Mucosa of rectum (tissue), 2 donors: ENCODE measurements around the gene EHMT2.
"Not testable (repeated sequence)": the region's sequence is repeated elsewhere in the genome, so short reads cannot be mapped to it uniquely, and the experiment has no call there.

Source experiments
- H3K27ac ChIP-seq, 2 donors: one replicate each; pipeline ENCODE4 v1.7.0; 2013; ENCODE audit warnings: inconsistent platforms in 2 of 2, low read depth in 2 of 2, low read length in 2 of 2
- H3K27me3 ChIP-seq, 2 donors: one replicate each; pipeline ENCODE4 v1.7.0; 2013; ENCODE audit warnings: low read length in 2 of 2; ENCODE audit not compliant: control insufficient read depth in 2 of 2, insufficient read depth in 2 of 2
- H3K36me3 ChIP-seq, 2 donors: one replicate each; pipeline ENCODE4 v1.7.0; 2013; ENCODE audit warnings: low read length in 2 of 2; ENCODE audit not compliant: control insufficient read depth in 2 of 2, insufficient read depth in 2 of 2
- H3K4me1 ChIP-seq, 2 donors: one replicate each; pipeline ENCODE4 v1.7.0; 2013; ENCODE audit warnings: low read length in 2 of 2, mild to moderate bottlenecking in 1 of 2; ENCODE audit not compliant: control insufficient read depth in 2 of 2, insufficient read depth in 2 of 2
- H3K4me3 ChIP-seq, 2 donors: one replicate each; pipeline ENCODE4 v1.7.0; 2013; ENCODE audit warnings: low read length in 2 of 2
- H3K9ac ChIP-seq, 2 donors: one replicate each; pipeline ENCODE4 v1.7.0; 2013; ENCODE audit warnings: low read length in 2 of 2, low read depth in 1 of 2, mild to moderate bottlenecking in 1 of 2
- H3K9me3 ChIP-seq, 2 donors: one replicate each; pipeline ENCODE4 v1.7.0; 2013; ENCODE audit warnings: low read length in 2 of 2; ENCODE audit not compliant: control insufficient read depth in 2 of 2
- donor health status: healthy.
- donor health status: Normal muscosa, but diverticular disease.

The EHMT2 gene

GRCh38 chr6:31933537-31933936 lies 36.0 kb upstream of the EHMT2 start:
- Histone ChIP-seq H3K4me1 (no peaks in the 10 kb centered on the region), H3K4me3 (no peak overlapping the region), H3K27ac (no peak overlapping the region), H3K27me3 (no peaks in the 10 kb centered on the region), H3K9me3 (no peaks in the 10 kb centered on the region), H3K36me3 (no peaks in the 10 kb centered on the region), H3K9ac (no peak overlapping the region)

GRCh38 chr6:31932137-31932536 lies 34.6 kb upstream of the EHMT2 start:
- not testable (repeated sequence) for H3K4me3 ChIP-seq, H3K9ac ChIP-seq, H3K4me1 ChIP-seq, H3K9me3 ChIP-seq, H3K27ac ChIP-seq, H3K36me3 ChIP-seq, H3K27me3 ChIP-seq

DNA sequence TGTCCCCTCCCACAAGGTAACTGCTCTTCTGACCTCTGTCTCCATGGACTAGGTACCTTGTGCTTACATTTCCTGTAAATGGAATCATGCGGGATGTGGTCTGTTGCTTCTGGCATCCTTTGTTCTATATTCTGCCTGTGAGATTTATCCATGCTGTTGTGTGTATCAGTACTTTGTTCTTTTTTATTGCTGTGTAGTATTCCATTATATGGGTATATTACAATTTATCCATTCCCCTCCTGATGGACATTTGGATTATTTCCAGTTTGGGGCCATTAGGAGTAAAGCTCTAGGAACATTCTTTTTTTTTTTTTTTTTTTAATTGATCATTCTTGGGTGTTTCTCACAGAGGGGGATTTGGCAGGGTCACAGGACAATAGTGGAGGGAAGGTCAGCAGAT lies 33.5 kb upstream of the EHMT2 start:
- Histone ChIP-seq H3K27me3 (no peaks in the 10 kb centered on the region), H3K4me3 (no peak overlapping the region), H3K27ac (no peak overlapping the region)

DNA sequence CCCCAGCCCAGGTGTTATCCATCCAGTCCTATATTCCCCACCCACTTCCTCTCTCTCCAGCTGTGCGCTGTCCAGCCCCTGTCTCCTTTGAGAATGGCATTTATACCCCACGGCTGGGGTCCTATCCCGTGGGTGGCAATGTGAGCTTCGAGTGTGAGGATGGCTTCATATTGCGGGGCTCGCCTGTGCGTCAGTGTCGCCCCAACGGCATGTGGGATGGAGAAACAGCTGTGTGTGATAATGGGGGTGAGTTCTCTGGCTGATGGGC lies 31.1 kb upstream of the EHMT2 start:
- no peaks in the 10 kb centered on the region for H3K36me3 ChIP-seq
- no peaks in the 10 kb centered on the region for H3K4me1 ChIP-seq
- H3K9ac ChIP-seq: no peak overlapping the region
- H3K9me3 ChIP-seq: no peaks in the 10 kb centered on the region
- no peaks in the 10 kb centered on the region for H3K27me3 ChIP-seq
- H3K4me3 ChIP-seq: peak overlapping the region in 1 of 2 donors; percentile 63
- H3K27ac ChIP-seq: no peak overlapping the region

More for the DNA sequence above, 33.5 kb upstream of the EHMT2 start:
- H3K9ac ChIP-seq: no peak overlapping the region
- H3K4me1 ChIP-seq: no peaks in the 10 kb centered on the region
- no peaks in the 10 kb centered on the region for H3K36me3 ChIP-seq
- H3K9me3 ChIP-seq: no peaks in the 10 kb centered on the region

DNA sequence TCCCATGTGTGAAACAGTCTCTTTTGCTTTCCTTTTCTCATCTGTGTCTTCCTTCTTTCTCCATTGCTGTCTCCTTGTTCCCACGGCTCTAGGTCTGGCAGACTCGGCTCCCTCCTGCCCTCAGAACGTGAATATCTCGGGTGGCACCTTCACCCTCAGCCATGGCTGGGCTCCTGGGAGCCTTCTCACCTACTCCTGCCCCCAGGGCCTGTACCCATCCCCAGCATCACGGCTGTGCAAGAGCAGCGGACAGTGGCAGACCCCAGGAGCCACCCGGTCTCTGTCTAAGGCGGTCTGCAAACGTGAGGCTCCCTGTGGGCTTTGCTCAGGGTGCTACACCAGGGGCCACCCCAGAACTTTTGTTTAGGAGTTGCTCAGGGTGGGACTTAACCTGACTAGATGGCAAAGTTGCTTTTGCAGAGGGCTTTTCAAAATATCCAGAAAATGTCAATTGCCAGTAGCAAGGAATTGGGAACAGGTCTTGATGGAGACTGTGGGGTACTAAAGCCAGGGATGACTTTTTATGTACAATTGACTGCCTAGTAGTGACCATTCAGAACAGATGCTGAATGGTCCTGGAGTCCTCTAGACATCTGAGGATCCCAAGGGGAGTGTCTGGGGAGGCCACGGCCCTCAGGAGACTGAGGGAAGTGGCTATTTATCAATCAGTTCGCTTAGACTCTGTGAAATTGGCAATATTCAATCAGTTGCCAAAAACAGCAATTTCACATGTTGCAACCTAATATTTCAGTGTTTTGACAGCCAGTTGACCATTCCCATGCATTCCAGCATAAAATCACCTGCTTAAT lies 30.6 kb upstream of the EHMT2 start:
- Histone ChIP-seq H3K4me3 (peak overlapping the region; percentile 46 to 63), H3K27me3 (no peaks in the 10 kb centered on the region), H3K36me3 (no peaks in the 10 kb centered on the region), H3K4me1 (no peaks in the 10 kb centered on the region), H3K27ac (peak overlapping the region; percentile 13 to 17), H3K9me3 (no peaks in the 10 kb centered on the region), H3K9ac (peak overlapping the region; percentile 45 to 53)

DNA sequence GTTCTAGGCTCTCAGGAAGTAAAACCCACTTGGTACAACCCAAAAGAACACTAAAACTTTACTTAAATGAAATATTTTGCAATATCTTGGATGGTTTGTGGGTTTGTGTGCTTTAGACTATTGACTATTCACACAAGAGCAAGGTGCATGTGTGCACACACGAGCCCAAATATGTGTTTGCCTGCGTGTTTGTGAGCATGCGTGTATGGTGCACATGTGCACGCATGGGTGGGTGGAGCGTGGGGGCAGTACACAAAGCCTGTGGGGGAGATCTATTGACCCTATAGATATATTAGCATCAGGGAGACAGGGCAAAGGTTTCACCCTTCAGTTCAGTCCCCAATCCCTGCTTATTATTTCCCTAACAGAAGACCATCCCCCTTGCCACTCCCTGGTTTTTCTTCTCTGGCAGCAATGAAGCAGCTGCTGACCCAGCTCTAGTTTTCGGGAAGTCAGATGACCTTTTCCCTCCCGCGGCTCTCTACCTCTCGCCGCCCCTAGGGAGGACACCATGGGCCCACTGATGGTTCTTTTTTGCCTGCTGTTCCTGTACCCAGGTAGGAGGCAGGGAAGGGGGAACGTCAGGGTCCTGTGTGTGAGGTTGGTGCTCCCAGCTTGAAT lies 29.9 kb upstream of the EHMT2 start, which contains the start of gene C2:
Gene C2 (plus strand): TSS at position 476 of the 621 bp plus-strand sequence. CDS start 36 bp downstream, at position 512.
- peak within 1 kb of the TSS; percentile 45 to 53 for H3K9ac ChIP-seq
- peak within 1 kb of the TSS; percentile 13 to 17 for H3K27ac ChIP-seq
- H3K4me3 ChIP-seq: peak within 1 kb of the TSS; percentile 46 to 63
- no peaks in the 10 kb centered on the region for H3K27me3 ChIP-seq
- no peaks in the 10 kb centered on the region for H3K9me3 ChIP-seq
- no peaks in the 10 kb centered on the region for H3K36me3 ChIP-seq
- no peaks in the 10 kb centered on the region for H3K4me1 ChIP-seq

DNA sequence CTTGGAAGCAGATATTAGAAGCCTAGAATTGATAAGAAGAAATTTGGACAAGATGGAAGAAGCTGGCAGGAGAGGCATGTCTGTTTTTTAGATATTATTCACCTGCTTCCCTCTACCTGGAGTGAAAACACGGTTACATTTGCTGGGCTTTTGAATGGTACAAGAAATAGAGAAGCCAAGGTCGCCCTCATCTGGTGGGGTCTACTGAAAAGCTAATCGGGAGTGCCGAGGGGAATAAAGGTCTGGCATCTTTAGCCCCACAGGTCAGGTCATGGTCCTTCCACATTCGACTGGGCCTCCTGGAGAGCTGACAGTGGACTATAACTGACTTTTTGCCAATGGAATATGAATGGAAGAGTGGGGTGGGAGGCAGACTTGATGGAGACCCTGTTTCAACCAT lies 25.4 kb upstream of the EHMT2 start:
- Histone ChIP-seq H3K4me3 (no peak overlapping the region), H3K9ac (no peak overlapping the region), H3K27ac (no peak overlapping the region)

GRCh38 chr6:31920811-31921210 lies 23.3 kb upstream of the EHMT2 start:
- Histone ChIP-seq H3K27ac (no peak overlapping the region), H3K4me1 (no peaks in the 10 kb centered on the region), H3K9me3 (no peaks in the 10 kb centered on the region), H3K4me3 (no peak overlapping the region), H3K27me3 (no peaks in the 10 kb centered on the region), H3K36me3 (no peaks in the 10 kb centered on the region), H3K9ac (no peak overlapping the region)

More for the DNA sequence above, 25.4 kb upstream of the EHMT2 start:
- no peaks in the 10 kb centered on the region for H3K27me3 ChIP-seq
- H3K4me1 ChIP-seq: no peaks in the 10 kb centered on the region
- H3K36me3 ChIP-seq: no peaks in the 10 kb centered on the region
- no peaks in the 10 kb centered on the region for H3K9me3 ChIP-seq

DNA sequence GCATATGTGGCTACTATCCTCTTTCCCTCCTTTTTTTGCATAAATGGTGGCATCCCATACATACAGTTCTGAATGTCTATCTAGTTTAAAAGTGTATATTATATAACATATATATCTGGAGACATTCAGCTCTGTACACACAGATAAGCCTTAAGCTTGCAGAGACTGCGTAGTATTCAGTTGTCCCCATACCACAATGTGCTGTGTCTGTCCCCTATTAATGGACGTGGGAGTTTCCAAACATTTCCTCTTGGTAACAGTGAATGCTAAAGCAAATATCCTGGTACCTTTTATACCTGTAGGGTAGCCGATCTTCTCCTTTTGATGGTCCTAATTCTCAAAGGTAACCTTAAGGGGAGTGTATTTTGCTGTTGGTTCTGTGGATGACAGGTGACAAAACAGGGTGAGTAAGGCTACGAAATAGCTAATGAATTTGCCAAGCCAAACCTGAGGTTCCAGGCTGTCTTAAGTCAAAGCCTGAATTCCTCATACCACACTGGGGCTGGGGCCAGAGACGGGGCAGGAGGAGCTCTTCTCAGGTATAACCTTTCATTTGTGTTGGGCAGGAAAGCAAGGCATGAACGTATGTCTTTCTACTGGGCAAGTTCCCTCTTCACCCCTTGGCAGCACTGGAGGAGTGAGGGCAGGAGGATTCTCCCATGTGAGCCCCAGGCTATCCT lies 22.3 kb upstream of the EHMT2 start:
- Histone ChIP-seq H3K27ac (no peak overlapping the region), H3K4me3 (no peak overlapping the region), H3K36me3 (no peaks in the 10 kb centered on the region), H3K4me1 (no peaks in the 10 kb centered on the region), H3K9ac (no peak overlapping the region), H3K9me3 (no peaks in the 10 kb centered on the region), H3K27me3 (no peaks in the 10 kb centered on the region)

DNA sequence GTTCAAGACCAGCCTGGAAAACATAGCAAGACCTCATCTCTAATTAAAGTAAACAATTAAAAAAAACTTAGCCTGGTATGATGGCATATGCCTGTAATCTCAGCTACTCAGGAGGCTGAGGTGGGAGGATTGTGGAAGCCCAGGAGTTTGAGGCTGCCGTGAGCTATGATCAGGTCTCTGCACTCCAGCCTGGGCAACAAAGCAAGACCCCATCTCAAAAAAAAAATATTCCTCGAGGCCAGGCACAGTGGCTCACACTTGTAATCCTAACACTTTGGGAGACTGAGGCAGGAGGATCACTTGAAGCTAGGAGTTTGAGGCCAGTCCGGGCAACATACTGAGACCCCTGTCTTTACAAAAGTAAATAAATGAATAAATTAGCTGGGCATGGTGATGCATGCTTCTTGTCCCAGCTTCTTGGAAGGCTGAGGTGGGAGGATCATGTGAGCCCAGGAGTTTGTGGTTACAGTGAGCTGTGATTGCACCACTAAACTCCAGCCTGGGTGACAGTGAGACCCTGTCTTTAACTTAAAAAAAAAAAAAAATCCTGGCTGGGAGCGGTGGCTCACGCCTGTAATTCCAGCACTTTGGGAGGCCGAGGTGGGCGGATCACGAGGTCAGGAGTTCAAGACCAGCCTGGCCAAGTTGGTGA lies 20.7 kb upstream of the EHMT2 start:
- H3K4me1 ChIP-seq: no peaks in the 10 kb centered on the region
- no peak overlapping the region for H3K27ac ChIP-seq
- no peak overlapping the region for H3K9ac ChIP-seq
- no peaks in the 10 kb centered on the region for H3K27me3 ChIP-seq
- no peaks in the 10 kb centered on the region for H3K9me3 ChIP-seq
- no peaks in the 10 kb centered on the region for H3K36me3 ChIP-seq
- H3K4me3 ChIP-seq: no peak overlapping the region
